Measurements from ENCODE around the gene LOXHD1. TPM values are rescaled to one million over a fixed set of nuclear protein-coding genes. Genes with fewer than 3 reads are reported as not detected.

The LOXHD1 gene
- total RNA-seq, 4 donors from 2014 or later: 0.41 TPM; not detected in 3

- no peak overlapping the region for H3K4me3 ChIP-seq
- H3K9me3 ChIP-seq: no peaks in the 10 kb centered on the region
- H3K4me1 ChIP-seq: no peaks in the 10 kb centered on the region
- ATAC-seq (no peak), DNase-seq (no peak)
- intact Hi-C loops (cut with DNase I; ENCODE audit: low total_unique reads) (no loop called here), in situ Hi-C loops (cut with MboI; ENCODE audit: low sequenced_read_pairs in 4 of 4) (no loop called here)
- TF ChIP-seq POLR2A (IDR thresholded peaks at IDR 0.05) (no peak), CTCF (IDR thresholded peaks at IDR 0.05 in 4 of 5, conservative IDR thresholded peaks at IDR 0.05 in 1 of 5) (no peak)
- H3K27ac ChIP-seq: no peak overlapping the region
- H3K36me3 ChIP-seq: no peaks in the 10 kb centered on the region
- peaks cover 0 to 3% (median 0%) of the 10 kb centered on the region in 3 donors for H3K27me3 ChIP-seq
Measured at GRCh38 chr18:46628206-46628605, 28.8 kb downstream of the LOXHD1 start.

- intact Hi-C loops (cut with DNase I; ENCODE audit: low total_unique reads) (no loop called here), in situ Hi-C loops (cut with MboI; ENCODE audit: low sequenced_read_pairs in 4 of 4) (no loop called here)
- Histone ChIP-seq H3K27ac (no peak overlapping the region), H3K27me3 (peaks cover 0 to 3% (median 0%) of the 10 kb centered on the region in 3 donors), H3K4me1 (no peaks in the 10 kb centered on the region), H3K4me3 (no peak overlapping the region), H3K36me3 (no peaks in the 10 kb centered on the region), H3K9me3 (no peaks in the 10 kb centered on the region)
- TF ChIP-seq POLR2A (IDR thresholded peaks at IDR 0.05) (no peak), CTCF (IDR thresholded peaks at IDR 0.05 in 4 of 5, conservative IDR thresholded peaks at IDR 0.05 in 1 of 5) (no peak)
- DNase-seq (no peak), ATAC-seq (no peak)
Measured at GRCh38 chr18:46627136-46627535, 29.9 kb downstream of the LOXHD1 start.

GRCh38 chr18:46625069-46625468 is 32.0 kb downstream of the LOXHD1 start:
- no peak for DNase-seq
- in situ Hi-C loops (cut with MboI; ENCODE audit: low sequenced_read_pairs in 4 of 4): no loop called here

GRCh38 chr18:46624127-46624526 is 32.9 kb downstream of the LOXHD1 start:
- TF ChIP-seq CTCF (IDR thresholded peaks at IDR 0.05 in 4 of 5, conservative IDR thresholded peaks at IDR 0.05 in 1 of 5) (no peak), POLR2A (IDR thresholded peaks at IDR 0.05) (no peak)
- ATAC-seq (no peak), DNase-seq (no peak)
- Histone ChIP-seq H3K27me3 (peaks cover 0 to 3% (median 0%) of the 10 kb centered on the region in 3 donors), H3K4me3 (no peak overlapping the region), H3K27ac (no peak overlapping the region), H3K36me3 (no peaks in the 10 kb centered on the region), H3K9me3 (no peaks in the 10 kb centered on the region), H3K4me1 (no peaks in the 10 kb centered on the region)
- intact Hi-C loops (cut with DNase I; ENCODE audit: low total_unique reads): no loop called here
- in situ Hi-C loops (cut with MboI; ENCODE audit: low sequenced_read_pairs in 4 of 4): no loop called here

More at GRCh38 chr18:46625069-46625468, 32.0 kb downstream of the LOXHD1 start:
- intact Hi-C loops (cut with DNase I; ENCODE audit: low total_unique reads): no loop called here
- Histone ChIP-seq H3K4me3 (no peak overlapping the region), H3K9me3 (no peaks in the 10 kb centered on the region), H3K36me3 (no peaks in the 10 kb centered on the region), H3K27ac (no peak overlapping the region), H3K4me1 (no peaks in the 10 kb centered on the region), H3K27me3 (peaks cover 0 to 3% (median 0%) of the 10 kb centered on the region in 3 donors)
- no peak for ATAC-seq
- TF ChIP-seq CTCF (IDR thresholded peaks at IDR 0.05 in 4 of 5, conservative IDR thresholded peaks at IDR 0.05 in 1 of 5) (no peak), POLR2A (IDR thresholded peaks at IDR 0.05) (no peak)

- ATAC-seq (no peak), DNase-seq (no peak)
- no peak for TF ChIP-seq POLR2A (IDR thresholded peaks at IDR 0.05)
- in situ Hi-C loops (cut with MboI; ENCODE audit: low sequenced_read_pairs in 4 of 4) (no loop called here), intact Hi-C loops (cut with DNase I; ENCODE audit: low total_unique reads) (no loop called here)
- no peak overlapping the region for H3K4me3 ChIP-seq
- H3K27me3 ChIP-seq: peaks cover 0 to 3% (median 0%) of the 10 kb centered on the region in 3 donors
- H3K9me3 ChIP-seq: no peaks in the 10 kb centered on the region
- H3K4me1 ChIP-seq: no peaks in the 10 kb centered on the region
- H3K36me3 ChIP-seq: no peaks in the 10 kb centered on the region
- no peak overlapping the region for H3K27ac ChIP-seq
Measured at GRCh38 chr18:46623541-46623940, 33.5 kb downstream of the LOXHD1 start.

All from gastrocnemius medialis (tissue), 4 donors.